DOHH2 (cell line): ENCODE results near the gene PTBP2.

Experiments
- H3F3A ChIP-seq: fragments of 200-600 bp; sonication (generic), shearing (Covaris generic); 2 replicates; pipeline ENCODE4 v1.6.0; 2016; ENCODE audit warnings: antibody characterized with exemption, mild to moderate bottlenecking; ENCODE audit not compliant: control insufficient read depth, insufficient read depth
- H3K27ac ChIP-seq: fragments of 200-600 bp; sonication (generic); 2 replicates; pipeline ENCODE4 v1.5.1; 2014; ENCODE audit warnings: low read depth, mild to moderate bottlenecking, low read length, moderate library complexity
- H3K27me3 ChIP-seq: fragments of 200-600 bp; sonication (generic); 2 replicates; pipeline ENCODE4 v1.6.1; 2014; ENCODE audit warnings: mild to moderate bottlenecking, low read length, mixed read lengths; ENCODE audit not compliant: control insufficient read depth
- H3K36me3 ChIP-seq: fragments of 200-600 bp; sonication (generic); 2 replicates; pipeline ENCODE4 v1.6.1; 2014; ENCODE audit warnings: mild to moderate bottlenecking, low read length, moderate library complexity, mixed read lengths; ENCODE audit not compliant: control insufficient read depth
- H3K4me1 ChIP-seq: fragments of 200-600 bp; sonication (generic); 2 replicates; pipeline ENCODE4 v1.6.1; 2014; ENCODE audit warnings: mild to moderate bottlenecking, low read length, mixed read lengths; ENCODE audit not compliant: control insufficient read depth
- H3K4me2 ChIP-seq: fragments of 200-600 bp; sonication (generic); 2 replicates; pipeline ENCODE4 v1.6.0; 2014; ENCODE audit warnings: mild to moderate bottlenecking, low read length, moderate library complexity
- H3K4me3 ChIP-seq: fragments of 200-600 bp; sonication (generic); 2 replicates; pipeline ENCODE4 v1.5.1; 2014; ENCODE audit warnings: mild to moderate bottlenecking, low read length, mixed read lengths
- H3K79me2 ChIP-seq: fragments of 200-600 bp; sonication (generic); 2 replicates; pipeline ENCODE4 v1.6.1; 2014; ENCODE audit warnings: mild to moderate bottlenecking, low read length, mixed read lengths; ENCODE audit not compliant: control insufficient read depth
- H3K9me2 ChIP-seq: fragments of 200-600 bp; sonication (generic); replicated peaks from 2 replicates; pipeline ENCODE4 v1.6.1; 2014; ENCODE audit warnings: mild to moderate bottlenecking, low read length, mixed read lengths; ENCODE audit not compliant: control insufficient read depth
- H3K9me3 ChIP-seq: fragments of 200-600 bp; sonication (generic); 2 replicates; pipeline ENCODE4 v1.6.1; 2014; ENCODE audit warnings: antibody characterized with exemption, low read length, mixed read lengths; ENCODE audit not compliant: control insufficient read depth, insufficient read depth
- H4K20me1 ChIP-seq: fragments of 200-600 bp; sonication (generic); 2 replicates; pipeline ENCODE4 v1.6.0; 2014; ENCODE audit warnings: low read depth, mild to moderate bottlenecking, antibody characterized with exemption, low read length, moderate library complexity; ENCODE audit not compliant: control insufficient read depth, insufficient read depth
- EZH2phosphoT487 ChIP-seq: fragments of 200-600 bp; sonication (generic); IDR thresholded peaks from 2 replicates; pipeline ENCODE4 v1.6.1; 2017; ENCODE audit warnings: borderline replicate concordance, mild to moderate bottlenecking, antibody characterized with exemption, low read length, moderate library complexity, mixed read lengths
- TF ChIP-seq, protein P1 (sequence below): fragments of 200-600 bp; sonication (generic); IDR thresholded peaks from one replicate; pipeline ENCODE4 v1.5.1; 2014; ENCODE audit warnings: antibody characterized with exemption, mild to moderate bottlenecking, low read depth, low read length; ENCODE audit not compliant: poor library complexity, severe bottlenecking

PTBP2 gene

GRCh38 chr1:96815914-96816313 lies 94.3 kb downstream of the PTBP2 start:
- Histone ChIP-seq H3K4me1 (peaks cover 12% of the 10 kb centered on the region), H3K9me2 (no peaks in the 10 kb centered on the region), H3K27ac (no peak overlapping the region), H4K20me1 (no peaks in the 10 kb centered on the region), H3K4me2 (no peak overlapping the region), H3F3A (no peaks in the 10 kb centered on the region), H3K9me3 (no peaks in the 10 kb centered on the region), H3K36me3 (peaks cover 53% of the 10 kb centered on the region), H3K27me3 (no peaks in the 10 kb centered on the region), H3K4me3 (no peak overlapping the region), H3K79me2 (no peaks in the 10 kb centered on the region)
- no peak for TF ChIP-seq EZH2phosphoT487

DNA sequence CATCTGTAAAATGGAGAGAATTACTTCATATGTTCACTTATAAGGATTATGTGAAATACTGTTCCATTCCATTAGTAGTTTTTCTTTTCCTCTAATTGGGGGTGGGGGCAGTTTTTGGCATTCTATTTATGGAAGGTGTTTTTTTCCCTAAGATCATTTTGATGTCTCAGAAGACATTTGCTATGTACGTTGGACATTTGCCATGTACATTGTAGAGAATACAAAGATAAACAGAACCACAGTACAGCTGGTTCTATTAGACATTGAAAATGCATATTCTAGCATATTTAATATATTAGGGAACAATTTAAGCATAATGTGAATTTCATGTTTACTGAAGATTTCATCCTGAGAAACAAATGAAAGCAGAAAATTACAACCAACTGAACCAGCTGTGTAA lies 98.5 kb downstream of the PTBP2 start:
- H3K4me1 ChIP-seq, result peaks cover 12% of the 10 kb centered on the region
- TF ChIP-seq, protein P1, sequence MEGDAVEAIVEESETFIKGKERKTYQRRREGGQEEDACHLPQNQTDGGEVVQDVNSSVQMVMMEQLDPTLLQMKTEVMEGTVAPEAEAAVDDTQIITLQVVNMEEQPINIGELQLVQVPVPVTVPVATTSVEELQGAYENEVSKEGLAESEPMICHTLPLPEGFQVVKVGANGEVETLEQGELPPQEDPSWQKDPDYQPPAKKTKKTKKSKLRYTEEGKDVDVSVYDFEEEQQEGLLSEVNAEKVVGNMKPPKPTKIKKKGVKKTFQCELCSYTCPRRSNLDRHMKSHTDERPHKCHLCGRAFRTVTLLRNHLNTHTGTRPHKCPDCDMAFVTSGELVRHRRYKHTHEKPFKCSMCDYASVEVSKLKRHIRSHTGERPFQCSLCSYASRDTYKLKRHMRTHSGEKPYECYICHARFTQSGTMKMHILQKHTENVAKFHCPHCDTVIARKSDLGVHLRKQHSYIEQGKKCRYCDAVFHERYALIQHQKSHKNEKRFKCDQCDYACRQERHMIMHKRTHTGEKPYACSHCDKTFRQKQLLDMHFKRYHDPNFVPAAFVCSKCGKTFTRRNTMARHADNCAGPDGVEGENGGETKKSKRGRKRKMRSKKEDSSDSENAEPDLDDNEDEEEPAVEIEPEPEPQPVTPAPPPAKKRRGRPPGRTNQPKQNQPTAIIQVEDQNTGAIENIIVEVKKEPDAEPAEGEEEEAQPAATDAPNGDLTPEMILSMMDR, result no peak
- no peak for TF ChIP-seq EZH2phosphoT487
- no peaks in the 10 kb centered on the region for H3K9me3 ChIP-seq
- H3K27ac ChIP-seq, result no peak overlapping the region
- no peak overlapping the region for H3K4me2 ChIP-seq
- H4K20me1 ChIP-seq, result no peaks in the 10 kb centered on the region
- H3K27me3 ChIP-seq, result no peaks in the 10 kb centered on the region
- H3K4me3 ChIP-seq, result no peak overlapping the region
- H3K9me2 ChIP-seq, result no peaks in the 10 kb centered on the region
- no peaks in the 10 kb centered on the region for H3F3A ChIP-seq
- H3K36me3 ChIP-seq, result peaks cover 12% of the 10 kb centered on the region
- H3K79me2 ChIP-seq, result no peaks in the 10 kb centered on the region

DNA sequence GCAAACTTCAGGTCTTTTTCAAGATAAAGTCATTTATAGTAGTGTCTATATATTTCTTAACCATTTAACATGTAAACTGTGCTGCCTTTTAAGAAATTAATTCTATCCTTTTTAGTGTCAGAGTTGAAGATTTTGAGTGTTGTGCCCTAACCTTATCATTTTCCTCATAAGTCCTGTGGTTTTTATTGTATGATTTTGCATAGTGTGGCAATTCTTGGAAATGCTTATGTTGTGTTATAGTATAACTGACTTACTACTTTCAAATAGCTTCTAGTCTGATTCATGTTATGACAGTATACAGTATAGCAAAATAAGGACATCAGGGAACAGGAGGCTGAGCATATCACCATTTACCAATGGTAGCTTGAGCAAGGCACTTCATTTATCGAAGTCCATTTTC lies 99.1 kb downstream of the PTBP2 start:
- Histone ChIP-seq H3K27ac (no peak overlapping the region), H3K79me2 (no peaks in the 10 kb centered on the region), H3K4me3 (no peak overlapping the region), H3K9me2 (no peaks in the 10 kb centered on the region), H3F3A (no peaks in the 10 kb centered on the region), H3K27me3 (no peaks in the 10 kb centered on the region), H4K20me1 (no peaks in the 10 kb centered on the region), H3K36me3 (peaks cover 6% of the 10 kb centered on the region), H3K9me3 (no peaks in the 10 kb centered on the region), H3K4me2 (no peak overlapping the region), H3K4me1 (peaks cover 12% of the 10 kb centered on the region)
- TF ChIP-seq, protein P1, result no peak

- no peaks in the 10 kb centered on the region for H4K20me1 ChIP-seq
Observed at GRCh38 chr1:96825231-96825630, 103.6 kb downstream of the PTBP2 start.

More at GRCh38 chr1:96825231-96825630, 103.6 kb downstream of the PTBP2 start:
- no peaks in the 10 kb centered on the region for H3K9me2 ChIP-seq
- H3K79me2 ChIP-seq, result no peaks in the 10 kb centered on the region
- no peaks in the 10 kb centered on the region for H3K27me3 ChIP-seq
- no peak overlapping the region for H3K27ac ChIP-seq
- H3K4me3 ChIP-seq, result no peak overlapping the region
- H3K4me1 ChIP-seq, result no peaks in the 10 kb centered on the region
- H3F3A ChIP-seq, result no peaks in the 10 kb centered on the region
- no peak overlapping the region for H3K4me2 ChIP-seq
- H3K36me3 ChIP-seq, result no peaks in the 10 kb centered on the region
- no peaks in the 10 kb centered on the region for H3K9me3 ChIP-seq
- TF ChIP-seq EZH2phosphoT487, result no peak
- TF ChIP-seq, protein P1, result no peak
